IPS-NIHi7 (cell line): ENCODE measurements around the gene KIF5A.

Experiments
- DNase-seq: peaks from one replicate; pipeline ENCODE4 v3.0.0; 2012; ENCODE audit warnings: mixed read lengths; ENCODE audit errors: extremely low spot score

Gene KIF5A

GRCh38 chr12:57632073-57632957, 82.5 kb downstream of the KIF5A start:
- DNase-seq: peak; percentile 31

GRCh38 chr12:57632958-57633840, 83.4 kb downstream of the KIF5A start, which contains the start of gene B4GALNT1:
Gene B4GALNT1, minus strand, starts transcription at chr12:57633201. Its CDS starts 1,069 bp downstream, at chr12:57632132.
- peak; percentile 94 for DNase-seq
